Thyroid gland (tissue), 4 donors: Measurements from ENCODE around the gene ELP4.

Source experiments
- CTCF ChIP-seq, 6 experiments: fragments of 200-600 bp in 3 of 6; fragments of 450-650 bp in 3 of 6; sonication (generic) in 3 of 6; IDR thresholded peaks; one replicate each; pipeline ENCODE4 v1.5.1; 2016 to 2019; ENCODE audit warnings: antibody characterized with exemption in 6 of 6, mild to moderate bottlenecking in 2 of 6, inconsistent platforms in 1 of 6, moderate library complexity in 1 of 6
- POLR2A ChIP-seq, 2 donors: fragments of 450-650 bp; IDR thresholded peaks; one replicate each; pipeline ENCODE4 v1.6.1; 2017; ENCODE audit warnings: antibody characterized with exemption in 2 of 2, mild to moderate bottlenecking in 2 of 2, moderate library complexity in 1 of 2

- TF ChIP-seq POLR2A (IDR thresholded peaks at IDR 0.05) (no peak), CTCF (IDR thresholded peaks at IDR 0.05) (no peak)
Measured at GRCh38 chr11:31824879-31825837, 315.6 kb downstream of the ELP4 start.
